ENCODE results near the gene ANKRD11.

The ANKRD11 gene

GRCh38 chr16:89490439-89491237, at the start of gene ANKRD11:
ANKRD11 (minus strand) TSS chr16:89490561; CDS start chr16:89317019, 173,542 bp downstream.
- peak; percentile 95 for DNase-seq

DNA sequence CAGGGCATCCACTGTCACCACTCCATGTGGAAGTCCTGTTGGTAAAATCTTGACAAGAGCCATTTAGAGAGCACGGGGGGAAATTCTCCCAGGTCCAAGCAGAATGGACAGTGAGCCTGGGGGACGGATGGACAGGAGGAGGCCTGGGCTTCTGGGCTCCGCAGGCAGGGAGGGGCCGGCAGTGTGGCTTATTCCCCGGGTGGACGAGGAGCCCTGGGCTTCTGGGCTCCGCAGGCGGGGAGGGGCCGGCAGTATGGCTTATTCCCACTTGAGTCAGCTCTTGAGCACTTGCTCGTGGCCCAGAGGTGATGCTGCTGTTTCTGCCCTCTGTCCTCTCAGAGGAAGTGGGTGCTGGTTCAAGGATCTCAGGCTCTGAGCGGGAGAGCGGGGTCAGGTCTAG, 47.9 kb upstream of the ANKRD11 start:
- DNase-seq = no peak

- DNase-seq = no peak
Observed at GRCh38 chr16:89537549-89537925, 47.2 kb upstream of the ANKRD11 start.

DNA sequence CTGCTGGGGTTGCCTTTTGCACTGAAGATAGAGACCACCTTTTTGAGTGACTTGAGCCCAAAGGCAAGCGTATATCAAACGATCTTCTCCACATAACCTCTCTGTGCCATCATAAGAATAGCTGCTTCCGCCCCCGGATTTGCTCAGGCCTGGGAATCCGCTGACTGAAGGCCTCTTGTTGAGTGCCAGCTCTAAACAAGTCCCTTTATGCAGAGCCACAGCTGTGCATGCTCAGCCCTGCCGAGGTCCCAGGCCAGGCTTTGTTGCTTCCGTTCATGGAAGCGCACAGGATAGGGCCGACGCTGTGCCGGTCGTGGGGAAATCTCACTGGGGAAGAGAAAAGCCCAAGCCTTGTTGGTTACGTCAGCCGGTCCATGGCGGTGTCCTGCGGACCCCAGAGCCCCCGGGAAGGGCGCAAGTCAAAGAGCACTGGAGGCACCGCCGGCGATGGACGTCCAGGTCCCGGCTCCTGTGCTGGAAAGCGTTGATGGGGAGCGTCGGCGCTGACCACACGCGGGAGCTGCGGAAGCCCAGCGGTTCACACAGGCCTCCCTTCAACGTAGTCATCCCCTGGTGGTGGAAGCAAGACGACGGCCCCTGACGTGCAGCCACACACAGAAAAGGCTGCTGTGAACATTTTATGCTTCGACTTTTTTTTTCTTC, 46.7 kb upstream of the ANKRD11 start:
- DNase-seq = no peak

DNA sequence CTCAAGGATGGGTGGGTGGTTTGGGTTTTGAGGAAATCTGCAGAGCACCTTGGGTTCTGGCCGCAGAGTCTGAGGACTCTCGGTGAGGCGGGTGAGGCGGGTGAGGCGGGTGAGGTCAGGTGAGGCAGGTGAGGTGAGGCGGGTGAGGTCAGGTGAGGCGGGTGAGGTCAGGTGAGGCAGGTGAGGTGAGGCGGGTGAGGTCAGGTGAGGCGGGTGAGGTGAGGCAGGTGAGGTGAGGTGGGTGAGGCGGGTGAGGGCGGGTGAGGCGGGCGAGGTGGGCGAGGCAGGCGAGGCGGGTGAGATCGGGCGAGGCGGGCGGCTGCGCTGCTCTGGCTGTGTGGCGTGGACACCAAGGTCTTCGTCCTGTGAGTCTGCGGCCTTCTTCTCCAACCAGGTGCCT, 46.0 kb upstream of the ANKRD11 start:
- no peak for DNase-seq

GRCh38 chr16:89534252-89534756, 43.9 kb upstream of the ANKRD11 start:
- no peak for DNase-seq

GRCh38 chr16:89531821-89532526, 41.6 kb upstream of the ANKRD11 start:
- DNase-seq = no peak

- no peak for DNase-seq
Observed at GRCh38 chr16:89530401-89531381, 40.3 kb upstream of the ANKRD11 start.

DNA sequence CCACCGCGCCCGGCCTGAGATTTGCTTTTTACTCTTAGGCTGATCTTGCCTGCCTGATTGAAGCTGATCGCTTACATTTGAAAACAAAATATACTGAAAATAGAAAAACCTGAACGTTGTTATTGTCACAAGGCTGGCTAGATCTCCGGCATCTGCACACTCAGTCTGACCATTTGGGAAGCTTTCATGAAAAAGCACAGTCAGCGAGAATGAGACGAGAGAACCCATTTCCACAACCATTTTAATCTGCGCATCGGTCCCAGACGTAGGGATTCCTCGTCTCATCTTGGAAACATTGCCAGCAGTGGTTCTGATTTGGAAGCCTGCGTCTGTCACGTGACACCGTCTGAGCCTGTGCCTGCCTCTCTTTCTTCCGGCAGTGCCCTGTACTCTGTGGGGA, 38.7 kb upstream of the ANKRD11 start:
- DNase-seq = no peak

DNA sequence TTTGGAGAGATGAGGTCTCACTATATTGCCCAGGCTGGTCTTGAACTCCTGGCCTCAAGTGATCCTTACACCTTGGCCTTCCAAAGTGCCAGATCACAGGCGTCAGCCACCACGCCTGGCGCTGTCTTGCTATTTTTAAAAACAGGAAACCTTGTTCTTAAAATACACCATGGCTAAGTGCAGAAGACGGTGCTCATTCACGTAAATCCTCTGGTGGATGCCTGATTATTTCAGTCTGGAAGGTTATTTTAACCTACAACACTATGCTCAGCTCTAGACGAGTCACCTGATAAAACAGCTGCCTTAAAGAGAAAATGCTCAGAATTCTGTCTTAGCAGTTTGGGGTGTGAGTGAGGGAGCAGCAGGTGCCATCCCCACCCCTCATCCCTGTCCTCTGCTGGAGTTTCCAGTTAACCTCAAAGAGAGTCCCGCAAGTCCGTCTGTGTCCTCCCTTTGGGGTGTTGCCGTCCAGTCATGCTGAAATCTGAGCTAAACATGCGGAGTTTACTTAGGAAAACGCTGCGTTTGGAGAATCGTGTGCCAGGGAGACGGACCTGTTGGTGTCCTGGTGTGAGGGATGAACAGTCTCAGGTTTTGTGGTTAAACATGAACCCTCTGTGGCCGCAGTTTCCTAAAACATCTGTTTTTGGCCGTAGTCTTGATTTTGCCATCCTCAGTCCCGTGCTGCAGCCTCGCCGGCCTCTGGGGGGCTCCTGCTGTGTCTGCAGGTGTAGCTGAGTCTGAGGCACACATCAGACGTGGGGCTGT, 35.0 kb upstream of the ANKRD11 start:
- no peak for DNase-seq

DNA sequence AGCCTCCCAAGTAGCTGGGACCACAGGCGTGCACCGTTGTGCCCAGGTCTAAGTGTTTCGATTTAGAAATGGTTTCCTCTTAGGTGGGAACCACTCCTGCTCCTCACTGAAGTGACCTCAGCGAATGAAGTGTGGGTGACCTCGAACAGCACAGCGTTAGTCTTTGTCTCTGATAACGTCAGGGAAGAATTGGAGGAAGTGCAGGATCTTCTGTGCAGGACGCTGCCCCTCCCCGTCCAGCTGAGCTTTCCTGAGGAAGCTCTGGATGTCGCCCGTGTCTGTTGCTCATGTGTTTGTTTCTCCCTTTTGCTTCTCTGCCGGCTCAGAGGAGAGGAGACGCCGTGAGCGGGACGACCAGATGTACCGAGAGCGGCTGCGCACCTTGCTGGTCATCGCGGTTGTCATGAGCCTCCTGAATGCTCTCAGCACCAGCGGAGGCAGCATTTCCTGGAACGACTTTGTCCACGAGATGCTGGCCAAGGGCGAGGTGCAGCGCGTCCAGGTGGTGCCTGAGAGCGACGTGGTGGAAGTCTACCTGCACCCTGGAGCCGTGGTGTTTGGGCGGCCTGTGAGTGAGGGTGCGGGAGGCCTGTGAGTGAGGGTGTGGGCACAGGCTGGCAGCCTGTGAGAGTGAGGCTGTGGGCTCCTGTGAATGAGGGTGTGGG, 33.5 kb upstream of the ANKRD11 start:
- DNase-seq = no peak

- DNase-seq = no peak
Observed at GRCh38 chr16:89522287-89522686, 31.9 kb upstream of the ANKRD11 start.

- DNase-seq = no peak
Observed at GRCh38 chr16:89519881-89520280, 29.5 kb upstream of the ANKRD11 start.

GRCh38 chr16:89517128-89517527, 26.8 kb upstream of the ANKRD11 start:
- DNase-seq = no peak

DNA sequence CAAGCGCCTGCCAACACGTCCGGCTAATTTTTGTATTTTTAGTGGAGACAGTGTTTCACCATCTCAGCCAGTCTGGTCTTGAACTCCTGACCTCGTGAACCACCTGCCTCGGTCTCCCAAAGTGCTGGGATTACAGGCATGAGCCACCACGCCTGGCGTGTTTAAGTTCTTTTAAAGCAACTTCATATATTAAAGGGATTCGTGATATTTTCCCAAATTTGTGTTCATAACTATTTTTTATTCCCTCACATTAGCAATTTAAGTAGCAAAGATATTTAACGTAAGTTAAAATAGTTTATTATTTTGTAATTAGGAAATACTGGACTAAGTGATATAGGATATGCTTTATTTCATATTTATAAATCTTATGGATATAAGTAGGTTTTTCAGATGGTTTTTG, 22.1 kb upstream of the ANKRD11 start:
- no peak for DNase-seq

GRCh38 chr16:89511374-89511773, 21.0 kb upstream of the ANKRD11 start:
- DNase-seq = no peak

GRCh38 chr16:89510526-89510925, 20.2 kb upstream of the ANKRD11 start:
- DNase-seq = no peak

GRCh38 chr16:89507834-89508590, 17.7 kb upstream of the ANKRD11 start, which contains the start of gene SPG7:
SPG7 (plus strand) TSS chr16:89508403; CDS start chr16:89508418, 15 bp downstream.
- DNase-seq = peak; percentile 25

DNA sequence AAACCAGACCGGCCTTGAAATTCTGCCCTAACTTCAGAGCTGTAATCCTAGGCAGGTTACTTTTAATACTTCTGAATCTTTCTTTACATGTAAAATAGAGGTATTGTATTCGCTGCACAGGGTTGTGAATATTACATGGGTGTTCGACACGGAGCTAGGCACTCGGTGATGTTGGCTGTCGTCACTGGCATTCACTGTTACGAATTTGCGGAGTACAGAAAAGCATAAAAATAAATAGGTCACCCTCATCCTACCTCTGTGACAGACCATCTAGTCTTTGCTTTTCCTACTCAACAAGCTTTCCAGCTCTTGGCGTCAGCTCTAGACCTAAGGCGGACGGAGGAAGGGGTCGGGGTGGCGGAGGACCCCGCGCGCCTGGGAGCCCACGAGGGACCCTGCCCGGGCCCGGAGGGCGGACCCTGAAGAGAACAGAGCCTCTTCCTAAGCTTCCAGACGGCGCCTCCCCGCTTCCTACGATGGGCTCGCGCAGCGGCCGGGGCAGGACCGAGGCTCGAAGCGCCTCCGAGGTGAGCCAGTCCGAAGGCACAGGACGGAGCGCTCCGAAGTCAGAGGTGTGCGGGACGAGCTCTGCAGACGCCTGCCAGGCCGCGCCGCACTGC, 17.0 kb upstream of the ANKRD11 start:
- no peak for DNase-seq

- DNase-seq = no peak
Observed at GRCh38 chr16:89506791-89507191, 16.4 kb upstream of the ANKRD11 start.
